HUES6 (cell line): ENCODE results near the gene EGR2.
"Not testable (repeated sequence)": the region's sequence is repeated elsewhere in the genome, so short reads cannot be mapped to it uniquely, and the experiment has no call there.

ENCODE experiments used
- H3K27ac ChIP-seq: 2 replicates; pipeline ENCODE4 v1.7.0; 2013; ENCODE audit warnings: low read depth, mild to moderate bottlenecking, low read length, inconsistent platforms
- H3K27me3 ChIP-seq: 2 replicates; pipeline ENCODE4 v1.6.1; 2013; ENCODE audit warnings: low read length; ENCODE audit not compliant: control insufficient read depth, insufficient read depth
- H3K36me3 ChIP-seq: 2 replicates; pipeline ENCODE4 v1.6.1; 2013; ENCODE audit warnings: low read length; ENCODE audit not compliant: control insufficient read depth, insufficient read depth
- H3K4me1 ChIP-seq: 2 replicates; pipeline ENCODE4 v1.6.1; 2013; ENCODE audit warnings: low read length; ENCODE audit not compliant: control insufficient read depth, insufficient read depth
- H3K4me3 ChIP-seq: 2 replicates; pipeline ENCODE4 v1.5.1; 2013; ENCODE audit warnings: low read depth, low read length
- H3K9ac ChIP-seq: one replicate; pipeline ENCODE4 v1.6.1; 2013; ENCODE audit warnings: mild to moderate bottlenecking, low read length
- H3K9me3 ChIP-seq: 2 replicates; pipeline ENCODE4 v1.6.1; 2013; ENCODE audit warnings: low read depth, low read length; ENCODE audit not compliant: control insufficient read depth, insufficient read depth

Gene EGR2

DNA sequence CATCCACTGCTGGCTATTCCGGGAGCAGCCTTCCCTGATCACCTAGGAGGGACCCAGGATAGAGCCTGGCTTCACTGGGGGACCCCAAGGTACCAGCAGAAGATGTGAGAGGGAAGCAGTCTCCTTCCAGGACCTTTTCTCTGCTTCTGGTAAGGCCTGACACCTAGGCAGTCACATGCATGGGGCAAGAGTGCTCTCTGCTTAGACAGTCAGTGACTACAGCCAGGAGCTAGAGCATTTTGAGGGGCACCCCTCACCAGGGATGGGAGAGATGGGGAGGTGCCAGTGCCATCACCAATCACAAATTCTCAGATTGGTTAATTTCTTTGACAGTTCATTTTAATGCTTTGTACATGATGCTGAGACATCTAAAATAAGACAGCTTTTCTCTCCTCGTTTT lies 25.6 kb downstream of the EGR2 start:
- Histone ChIP-seq H3K4me3 (no peak overlapping the region), H3K27ac (no peak overlapping the region), H3K36me3 (no peaks in the 10 kb centered on the region), H3K9me3 (no peaks in the 10 kb centered on the region), H3K27me3 (no peaks in the 10 kb centered on the region), H3K9ac (no peak overlapping the region), H3K4me1 (no peaks in the 10 kb centered on the region)

GRCh38 chr10:62790019-62790555 lies 26.1 kb downstream of the EGR2 start:
- H3K27ac ChIP-seq, result no peak overlapping the region

GRCh38 chr10:62788861-62789467 lies 27.2 kb downstream of the EGR2 start:
- Histone ChIP-seq H3K4me3 (no peak overlapping the region), H3K4me1 (no peaks in the 10 kb centered on the region), H3K27ac (no peak overlapping the region), H3K27me3 (no peaks in the 10 kb centered on the region), H3K9ac (no peak overlapping the region), H3K36me3 (no peaks in the 10 kb centered on the region), H3K9me3 (no peaks in the 10 kb centered on the region)

More at GRCh38 chr10:62790019-62790555, 26.1 kb downstream of the EGR2 start:
- Histone ChIP-seq H3K9me3 (no peaks in the 10 kb centered on the region), H3K36me3 (no peaks in the 10 kb centered on the region), H3K9ac (no peak overlapping the region), H3K4me1 (no peaks in the 10 kb centered on the region), H3K4me3 (no peak overlapping the region), H3K27me3 (no peaks in the 10 kb centered on the region)

DNA sequence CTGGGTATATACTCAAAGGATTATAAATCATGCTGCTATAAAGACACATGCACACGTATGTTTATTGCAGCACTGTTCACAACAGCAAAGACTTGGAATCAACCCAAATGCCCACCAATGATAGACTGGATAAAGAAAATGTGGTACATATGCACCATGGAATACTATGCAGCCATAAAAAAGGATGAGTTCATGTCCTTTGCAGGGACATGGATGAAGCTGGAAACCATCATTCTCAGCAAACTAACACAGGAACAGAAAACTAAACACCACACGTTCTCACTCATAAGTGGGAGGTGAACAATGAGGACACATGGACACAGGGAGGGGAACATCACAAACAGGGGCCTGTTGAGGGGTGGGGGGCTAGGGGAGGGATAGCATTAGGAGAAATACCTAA lies 27.9 kb downstream of the EGR2 start:
- not testable (repeated sequence) for H3K4me1 ChIP-seq, H3K4me3 ChIP-seq, H3K9ac ChIP-seq, H3K27me3 ChIP-seq, H3K27ac ChIP-seq, H3K36me3 ChIP-seq, H3K9me3 ChIP-seq

DNA sequence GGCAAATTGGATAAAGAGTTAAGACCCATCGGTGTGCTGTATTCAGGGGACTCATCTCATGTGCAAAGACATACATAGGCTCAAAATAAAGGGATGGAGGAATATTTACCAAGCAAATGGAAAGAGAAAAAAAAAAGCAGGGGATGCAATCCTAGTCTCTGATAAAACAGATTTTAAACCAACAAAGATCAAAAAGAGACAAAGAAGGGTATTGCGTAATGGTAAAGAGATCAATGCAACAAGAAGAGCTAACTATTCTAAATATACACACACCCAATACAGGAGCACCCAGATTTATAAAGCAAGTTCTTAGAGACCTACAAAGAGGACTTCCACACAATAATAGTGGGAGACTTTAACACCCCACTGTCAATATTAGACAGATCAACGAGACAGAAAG lies 31.6 kb downstream of the EGR2 start:
- not testable (repeated sequence) for H3K9ac ChIP-seq, H3K36me3 ChIP-seq, H3K4me1 ChIP-seq, H3K27me3 ChIP-seq, H3K27ac ChIP-seq, H3K4me3 ChIP-seq, H3K9me3 ChIP-seq

DNA sequence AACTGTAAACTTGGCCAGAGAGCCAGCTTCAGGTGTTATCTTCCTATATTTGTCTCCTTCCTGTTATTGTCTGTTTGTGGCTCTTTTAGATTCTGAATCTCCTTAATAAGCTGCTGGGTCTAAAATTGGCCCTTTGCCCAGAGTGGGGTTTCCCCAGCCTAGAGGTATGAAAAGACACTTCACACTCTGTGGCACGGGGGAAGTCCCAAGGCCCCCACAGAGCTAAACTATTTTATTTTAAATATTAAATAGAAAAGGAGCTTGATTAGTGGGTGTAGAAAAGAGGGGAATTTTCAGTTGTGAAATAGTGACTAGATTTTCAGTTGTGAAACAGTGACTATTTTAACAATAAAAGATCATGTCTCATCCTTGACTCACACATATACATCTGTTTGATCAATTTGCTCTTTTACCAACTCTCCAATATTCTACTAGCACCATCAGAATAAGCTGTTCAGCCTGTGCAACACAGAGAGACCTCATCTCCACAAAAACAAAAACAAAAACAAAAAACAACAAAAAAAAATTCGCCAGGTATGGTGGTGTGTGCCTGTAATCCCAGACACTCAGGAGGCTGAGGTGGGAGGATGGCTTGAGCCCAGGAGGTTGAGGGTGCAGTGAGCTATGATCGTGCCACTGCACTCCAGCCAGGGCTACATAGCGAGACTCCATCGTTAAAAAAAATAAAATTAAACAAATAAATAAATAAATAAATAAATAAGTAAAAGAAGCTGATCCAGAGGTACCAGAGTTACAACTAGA lies 36.5 kb downstream of the EGR2 start:
- no peaks in the 10 kb centered on the region for H3K27me3 ChIP-seq
- no peaks in the 10 kb centered on the region for H3K36me3 ChIP-seq
- H3K4me1 ChIP-seq, result no peaks in the 10 kb centered on the region
- H3K9me3 ChIP-seq, result no peaks in the 10 kb centered on the region; the same call in 1 of the 2 replicates
- no peak overlapping the region for H3K4me3 ChIP-seq
- H3K9ac ChIP-seq, result no peak overlapping the region
- H3K27ac ChIP-seq, result no peak overlapping the region

GRCh38 chr10:62778125-62778524 lies 38.0 kb downstream of the EGR2 start:
- no peak overlapping the region for H3K27ac ChIP-seq
- no peak overlapping the region for H3K4me3 ChIP-seq
- H3K27me3 ChIP-seq, result no peaks in the 10 kb centered on the region
- no peaks in the 10 kb centered on the region; the same call in 1 of the 2 replicates for H3K9me3 ChIP-seq
- no peaks in the 10 kb centered on the region for H3K4me1 ChIP-seq
- no peaks in the 10 kb centered on the region for H3K36me3 ChIP-seq
- H3K9ac ChIP-seq, result no peak overlapping the region

GRCh38 chr10:62772186-62772974 lies 43.8 kb downstream of the EGR2 start:
- H3K4me3 ChIP-seq, result no peak overlapping the region
- H3K27me3 ChIP-seq, result no peaks in the 10 kb centered on the region
- no peaks in the 10 kb centered on the region for H3K36me3 ChIP-seq
- H3K27ac ChIP-seq, result no peak overlapping the region
- H3K4me1 ChIP-seq, result peaks cover 9% of the 10 kb centered on the region
- H3K9ac ChIP-seq, result no peak overlapping the region
- H3K9me3 ChIP-seq, result no peaks in the 10 kb centered on the region

- H3K27ac ChIP-seq, result no peak overlapping the region
- peaks cover 9% of the 10 kb centered on the region for H3K4me1 ChIP-seq
- no peaks in the 10 kb centered on the region for H3K36me3 ChIP-seq
Observed at GRCh38 chr10:62769574-62770242, 46.5 kb downstream of the EGR2 start.

DNA sequence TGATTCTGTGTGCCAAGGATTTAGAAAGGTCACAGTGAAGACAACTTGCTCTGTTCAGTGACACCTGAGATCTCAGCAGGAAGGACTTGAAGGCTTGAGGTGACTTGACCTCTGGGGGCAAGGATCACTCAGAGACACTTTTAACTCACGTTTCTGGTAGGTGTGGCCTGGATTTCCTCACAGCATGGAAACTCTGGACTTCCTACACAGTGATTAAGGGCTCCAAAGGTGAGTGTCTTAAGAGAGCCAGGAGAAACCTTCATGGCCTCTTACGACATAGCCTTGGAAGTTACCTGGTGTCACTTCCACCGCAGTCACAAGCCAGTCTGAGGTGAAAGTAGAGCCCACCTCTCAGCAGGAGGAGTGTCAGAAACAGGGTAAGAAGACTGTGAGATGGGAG lies 49.8 kb downstream of the EGR2 start:
- Histone ChIP-seq H3K27ac (no peak overlapping the region), H3K4me3 (no peak overlapping the region), H3K36me3 (no peaks in the 10 kb centered on the region)

More at GRCh38 chr10:62769574-62770242, 46.5 kb downstream of the EGR2 start:
- Histone ChIP-seq H3K9ac (no peak overlapping the region), H3K4me3 (no peak overlapping the region), H3K9me3 (no peaks in the 10 kb centered on the region), H3K27me3 (no peaks in the 10 kb centered on the region)

More for the DNA sequence above, 49.8 kb downstream of the EGR2 start:
- Histone ChIP-seq H3K9me3 (no peaks in the 10 kb centered on the region), H3K9ac (no peak overlapping the region), H3K27me3 (no peaks in the 10 kb centered on the region), H3K4me1 (peaks cover 10% of the 10 kb centered on the region)
